Keratinocyte (primary cell): ENCODE data around the gene IGFALS.

Experiments used
- EZH2 ChIP-seq: IDR thresholded peaks from one replicate; pipeline ENCODE4 v1.6.1; 2012; ENCODE audit warnings: inconsistent platforms, mild to moderate bottlenecking, low read length, moderate library complexity
- TF ChIP-seq, protein P1 (sequence below), 3 experiments: IDR thresholded peaks in 1 of 3; conservative IDR thresholded peaks in 1 of 3; optimal IDR thresholded peaks in 1 of 3; 2 replicates in 2 of 3; 3 replicates in 1 of 3; pipeline versions ENCODE3 to v1.5.1; 2011; ENCODE audit warnings: low read length in 3 of 3, mild to moderate bottlenecking in 3 of 3, moderate library complexity in 2 of 3, control low read depth in 1 of 3, inconsistent platforms in 1 of 3; ENCODE audit not compliant: insufficient read depth in 2 of 3; ENCODE audit errors: extremely low read depth in 1 of 3

DNA sequence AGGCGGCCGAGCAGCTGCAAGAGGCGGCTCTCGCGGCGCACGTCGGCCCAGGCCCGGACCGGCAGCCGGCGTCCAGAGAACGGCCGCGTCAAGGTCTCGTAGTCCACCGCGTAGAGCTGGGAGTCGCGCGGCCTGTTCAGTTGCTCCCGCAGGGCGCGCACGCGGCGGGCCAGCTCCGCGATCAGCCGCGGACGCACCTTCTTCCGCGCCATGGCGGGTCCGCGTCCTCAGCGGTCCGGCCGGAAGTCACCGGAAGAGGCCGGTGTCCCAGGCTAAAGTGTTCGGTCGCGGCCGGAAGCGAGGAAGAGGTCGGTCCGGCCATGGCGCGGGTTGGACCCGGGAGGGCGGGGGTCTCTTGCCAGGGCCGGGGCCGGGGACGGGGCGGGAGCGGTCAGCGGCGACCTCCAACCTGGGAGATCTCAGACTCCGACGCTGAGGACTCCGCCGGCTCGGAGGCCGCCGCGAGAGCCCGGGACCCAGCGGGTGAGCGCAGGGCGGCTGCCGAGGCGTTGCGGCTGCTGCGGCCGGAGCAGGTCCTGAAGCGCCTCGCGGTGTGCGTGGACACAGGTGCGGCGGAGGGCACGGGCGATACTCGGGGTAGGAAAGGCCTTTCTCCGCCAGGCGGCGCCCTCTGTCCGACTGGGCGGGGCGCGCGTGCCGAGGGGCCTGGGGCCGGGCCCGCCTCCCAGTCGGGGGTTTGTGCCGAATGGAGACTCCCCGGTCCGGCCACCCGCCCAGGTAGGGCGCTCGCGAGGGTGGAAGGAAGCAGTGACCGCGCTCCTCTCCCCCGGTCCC is 20.4 kb downstream of the IGFALS start, which contains the start of gene MRPS34:
- TF ChIP-seq, protein P1, sequence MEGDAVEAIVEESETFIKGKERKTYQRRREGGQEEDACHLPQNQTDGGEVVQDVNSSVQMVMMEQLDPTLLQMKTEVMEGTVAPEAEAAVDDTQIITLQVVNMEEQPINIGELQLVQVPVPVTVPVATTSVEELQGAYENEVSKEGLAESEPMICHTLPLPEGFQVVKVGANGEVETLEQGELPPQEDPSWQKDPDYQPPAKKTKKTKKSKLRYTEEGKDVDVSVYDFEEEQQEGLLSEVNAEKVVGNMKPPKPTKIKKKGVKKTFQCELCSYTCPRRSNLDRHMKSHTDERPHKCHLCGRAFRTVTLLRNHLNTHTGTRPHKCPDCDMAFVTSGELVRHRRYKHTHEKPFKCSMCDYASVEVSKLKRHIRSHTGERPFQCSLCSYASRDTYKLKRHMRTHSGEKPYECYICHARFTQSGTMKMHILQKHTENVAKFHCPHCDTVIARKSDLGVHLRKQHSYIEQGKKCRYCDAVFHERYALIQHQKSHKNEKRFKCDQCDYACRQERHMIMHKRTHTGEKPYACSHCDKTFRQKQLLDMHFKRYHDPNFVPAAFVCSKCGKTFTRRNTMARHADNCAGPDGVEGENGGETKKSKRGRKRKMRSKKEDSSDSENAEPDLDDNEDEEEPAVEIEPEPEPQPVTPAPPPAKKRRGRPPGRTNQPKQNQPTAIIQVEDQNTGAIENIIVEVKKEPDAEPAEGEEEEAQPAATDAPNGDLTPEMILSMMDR (optimal IDR thresholded peaks at IDR 0.05 in 1 of 3, IDR thresholded peaks at IDR 0.05 in 1 of 3, conservative IDR thresholded peaks at IDR 0.05 in 1 of 3; ENCODE audit: extremely low read depth in 1 of 3, insufficient read depth in 2 of 3, low read length in 3 of 3), result peak; percentile 51 to 84 (median 84)
- TF ChIP-seq EZH2, result no peak
